OCI-LY3 (cell line): ENCODE results near the gene SPPL2B.

Source experiments
- EZH2phosphoT487 ChIP-seq: fragments of 200-600 bp; shearing (Covaris generic); IDR thresholded peaks from 2 replicates; pipeline ENCODE4 v1.6.1; 2018; ENCODE audit warnings: antibody characterized with exemption, mixed run types, low read depth
- TF ChIP-seq, protein P1 (sequence below): fragments of 200-600, 300-600 bp; sonication (generic); IDR thresholded peaks from 2 replicates; pipeline ENCODE4 v1.5.1; 2014; ENCODE audit warnings: antibody characterized with exemption, low read length, low read depth

DNA sequence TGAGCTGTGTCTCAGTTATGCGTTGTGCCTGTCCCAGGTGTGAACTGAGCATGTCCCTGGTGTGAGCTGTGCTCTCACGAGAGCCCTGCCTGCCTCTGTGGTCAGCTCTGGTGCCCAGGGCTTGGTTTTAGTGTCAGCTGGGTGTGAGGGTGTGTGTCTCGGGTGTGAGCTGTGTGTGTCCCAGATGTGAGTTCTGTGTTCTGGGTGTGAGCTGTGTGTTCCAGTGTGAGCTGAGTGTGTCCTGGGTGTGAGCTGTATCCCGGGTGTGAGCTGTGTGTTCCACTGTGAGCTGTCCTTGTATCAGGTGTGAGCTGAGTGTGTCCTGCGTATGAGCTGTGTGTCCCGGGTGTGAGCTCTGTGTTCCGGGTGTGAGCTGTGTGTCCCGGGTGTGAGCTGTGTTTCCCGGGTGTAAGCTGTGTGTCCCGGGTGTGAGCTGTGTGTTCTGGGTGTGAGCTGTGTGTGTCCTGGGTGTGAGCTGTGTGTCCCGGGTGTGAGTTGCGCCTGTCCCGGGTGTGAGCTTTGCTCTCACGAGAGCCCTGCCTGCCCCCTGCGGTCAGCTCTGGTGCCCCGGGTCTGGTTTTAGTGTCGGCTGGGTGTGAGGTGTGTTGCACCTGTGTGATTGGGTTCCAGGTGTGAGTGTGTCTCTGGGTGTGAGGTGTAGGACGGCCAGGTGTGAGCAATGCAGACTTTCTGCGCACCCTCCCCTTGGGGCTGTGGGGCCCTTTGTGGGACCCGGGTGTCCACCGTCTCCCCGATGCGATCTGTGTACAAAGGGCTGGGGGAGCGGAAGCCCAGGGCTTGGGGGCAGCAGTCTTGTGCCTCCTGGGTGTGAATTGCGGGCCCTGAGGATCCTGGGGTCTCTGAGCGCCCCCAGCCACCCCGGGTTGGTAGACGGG is 39.4 kb upstream of the SPPL2B start:
- TF ChIP-seq, protein P1, sequence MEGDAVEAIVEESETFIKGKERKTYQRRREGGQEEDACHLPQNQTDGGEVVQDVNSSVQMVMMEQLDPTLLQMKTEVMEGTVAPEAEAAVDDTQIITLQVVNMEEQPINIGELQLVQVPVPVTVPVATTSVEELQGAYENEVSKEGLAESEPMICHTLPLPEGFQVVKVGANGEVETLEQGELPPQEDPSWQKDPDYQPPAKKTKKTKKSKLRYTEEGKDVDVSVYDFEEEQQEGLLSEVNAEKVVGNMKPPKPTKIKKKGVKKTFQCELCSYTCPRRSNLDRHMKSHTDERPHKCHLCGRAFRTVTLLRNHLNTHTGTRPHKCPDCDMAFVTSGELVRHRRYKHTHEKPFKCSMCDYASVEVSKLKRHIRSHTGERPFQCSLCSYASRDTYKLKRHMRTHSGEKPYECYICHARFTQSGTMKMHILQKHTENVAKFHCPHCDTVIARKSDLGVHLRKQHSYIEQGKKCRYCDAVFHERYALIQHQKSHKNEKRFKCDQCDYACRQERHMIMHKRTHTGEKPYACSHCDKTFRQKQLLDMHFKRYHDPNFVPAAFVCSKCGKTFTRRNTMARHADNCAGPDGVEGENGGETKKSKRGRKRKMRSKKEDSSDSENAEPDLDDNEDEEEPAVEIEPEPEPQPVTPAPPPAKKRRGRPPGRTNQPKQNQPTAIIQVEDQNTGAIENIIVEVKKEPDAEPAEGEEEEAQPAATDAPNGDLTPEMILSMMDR, result no peak
- no peak for TF ChIP-seq EZH2phosphoT487
